ENCODE measurements around the gene SRSF12.

- TF ChIP-seq CTCF (IDR thresholded peaks at IDR 0.05), result no peak
- no peak for TF ChIP-seq POLR2AphosphoS5 (IDR thresholded peaks at IDR 0.05)
- TF ChIP-seq POLR2A (IDR thresholded peaks at IDR 0.05), result no peak
These were observed 44.0 kb downstream of the SRSF12 start for GRCh38 chr6:89073840-89074239.
